Omental fat pad (tissue), 4 donors: Measurements from ENCODE around the gene SAG. TPM values are rescaled to one million over a fixed set of nuclear protein-coding genes. Genes with fewer than 3 reads are reported as not detected.

ENCODE experiments used
- ATAC-seq: fragments of 150-250 bp; one replicate; pipeline ENCODE4 v1.9.1; 2016; ENCODE audit warnings: mild to moderate bottlenecking, moderate library complexity; ENCODE audit not compliant: low FRiP score
- DNase-seq: peaks from one replicate; pipeline ENCODE4 v3.0.0-alpha.2; 2019; ENCODE audit warnings: low spot score
- CTCF ChIP-seq, 3 donors: fragments of 450-650 bp; IDR thresholded peaks; one replicate each; pipeline ENCODE4 v1.5.1; 2016 to 2017; ENCODE audit warnings: antibody characterized with exemption in 3 of 3, mild to moderate bottlenecking in 3 of 3, moderate library complexity in 2 of 3
- small RNA-seq: library from RNA; depleted of rRNA; stranded (forward); fragments of <200 nt; gene quantifications from one replicate; pipeline ENCODE3, GENCODE V24; 2016
- total RNA-seq, 4 donors: library from RNA; depleted of rRNA; stranded (reverse); fragments of >200 nt; gene quantifications; one replicate each; pipeline ENCODE4 v1.1.0, GENCODE V29; 2016

The SAG gene
- total RNA-seq, 4 donors from 2014 or later: 0.09 TPM; not detected in 3

GRCh38 chr2:233385489-233386044 lies 78.0 kb downstream of the SAG start:
- TF ChIP-seq CTCF (IDR thresholded peaks at IDR 0.05): no peak
- DNase-seq (no peak), ATAC-seq (no peak)

- no peak for TF ChIP-seq CTCF (IDR thresholded peaks at IDR 0.05)
- DNase-seq (no peak), ATAC-seq (peak; percentile 78)
Measured at GRCh38 chr2:233386382-233387041, 78.9 kb downstream of the SAG start.

GRCh38 chr2:233387225-233387624 lies 79.6 kb downstream of the SAG start:
- TF ChIP-seq CTCF (IDR thresholded peaks at IDR 0.05): no peak
- no peak for DNase-seq
- ATAC-seq: no peak

GRCh38 chr2:233387667-233388528 lies 80.3 kb downstream of the SAG start:
- ATAC-seq (peak; percentile 93), DNase-seq (peak; percentile 70)
- no peak for TF ChIP-seq CTCF (IDR thresholded peaks at IDR 0.05)

GRCh38 chr2:233389601-233390125 lies 82.0 kb downstream of the SAG start:
- ATAC-seq (no peak), DNase-seq (no peak)
- no peak for TF ChIP-seq CTCF (IDR thresholded peaks at IDR 0.05)

- ATAC-seq (no peak), DNase-seq (no peak)
- TF ChIP-seq CTCF (IDR thresholded peaks at IDR 0.05): no peak
Measured at GRCh38 chr2:233395687-233396086, 88.1 kb downstream of the SAG start.

Small RNAs within 50 kb of the gene (small RNA-seq; reads per million reads assigned to genes)
- gene RF00019: not detected
- 165 reads per million, percentile 97 among the genes with 10 or more reads in this experiment for gene SCARNA5
- gene SCARNA6: 33.0 reads per million, percentile 94 among the genes with 10 or more reads in this experiment

Other genes with a start within 250 kb of the SAG start
- 10 to 100 TPM; 17.9 to 55.8 (median 27.6) TPM for gene INPP5D, start 247.5 kb upstream of the SAG start, total RNA-seq
- 10 to 100 TPM; 20.6 to 55.2 (median 27.6) TPM for gene ATG16L1, start 56.1 kb upstream of the SAG start, total RNA-seq
- 10 to 100 TPM; 15.3 to 37.5 (median 22.9) TPM for gene DGKD, start 46.7 kb downstream of the SAG start, total RNA-seq